BJ (cell line): ENCODE data around the gene NBPF3. TPM values are rescaled to one million over a fixed set of nuclear protein-coding genes. Genes with fewer than 3 reads are reported as not detected.

ENCODE experiments used
- CTCF ChIA-PET: fragments of 350-600 bp; formaldehyde crosslinking; extraction: SDS; loops from one replicate; lab custom pipeline; 2021; ENCODE audit warnings: antibody characterized with exemption, inconsistent platforms; lab: Yijun Ruan, JAX
- POLR2A ChIA-PET: fragments of 300-600 bp; sonication (Branson Sonifier 250); formaldehyde crosslinking; extraction: SDS; loops from one replicate; lab custom pipeline; 2021; ENCODE audit warnings: antibody characterized with exemption; lab: Charles Lee
- DNase-seq: peaks from one replicate; pipeline ENCODE4 v3.0.0-alpha.2; 2011; ENCODE audit warnings: low read depth
- H3K27me3 ChIP-seq: 2 replicates; pipeline ENCODE4 v1.6.0; 2011; ENCODE audit warnings: low read length; ENCODE audit not compliant: control insufficient read depth, insufficient read depth
- H3K36me3 ChIP-seq: 2 replicates; pipeline ENCODE4 v1.5.1; 2011; ENCODE audit warnings: low read length; ENCODE audit not compliant: control insufficient read depth, insufficient read depth
- H3K4me3 ChIP-seq: 2 replicates; pipeline ENCODE4 v1.5.1; 2011; ENCODE audit warnings: low read depth, mild to moderate bottlenecking, control low read depth, low read length
- polyA plus RNA-seq: library from polyadenylated mRNA; depleted of rRNA; stranded (reverse); fragments of >200 nt; gene quantifications from 2 replicates; pipeline ENCODE4 v1.2.3, GENCODE V29; 2011
- TF ChIP-seq, protein P1 (sequence below): IDR thresholded peaks from 2 replicates; pipeline ENCODE4 v1.5.1; 2011; ENCODE audit warnings: low read depth, mild to moderate bottlenecking, control low read depth, inconsistent platforms, low read length, moderate library complexity; ENCODE audit not compliant: insufficient read depth

NBPF3 gene
- polyA plus RNA-seq, 1 experiment: 17.8 TPM

DNA sequence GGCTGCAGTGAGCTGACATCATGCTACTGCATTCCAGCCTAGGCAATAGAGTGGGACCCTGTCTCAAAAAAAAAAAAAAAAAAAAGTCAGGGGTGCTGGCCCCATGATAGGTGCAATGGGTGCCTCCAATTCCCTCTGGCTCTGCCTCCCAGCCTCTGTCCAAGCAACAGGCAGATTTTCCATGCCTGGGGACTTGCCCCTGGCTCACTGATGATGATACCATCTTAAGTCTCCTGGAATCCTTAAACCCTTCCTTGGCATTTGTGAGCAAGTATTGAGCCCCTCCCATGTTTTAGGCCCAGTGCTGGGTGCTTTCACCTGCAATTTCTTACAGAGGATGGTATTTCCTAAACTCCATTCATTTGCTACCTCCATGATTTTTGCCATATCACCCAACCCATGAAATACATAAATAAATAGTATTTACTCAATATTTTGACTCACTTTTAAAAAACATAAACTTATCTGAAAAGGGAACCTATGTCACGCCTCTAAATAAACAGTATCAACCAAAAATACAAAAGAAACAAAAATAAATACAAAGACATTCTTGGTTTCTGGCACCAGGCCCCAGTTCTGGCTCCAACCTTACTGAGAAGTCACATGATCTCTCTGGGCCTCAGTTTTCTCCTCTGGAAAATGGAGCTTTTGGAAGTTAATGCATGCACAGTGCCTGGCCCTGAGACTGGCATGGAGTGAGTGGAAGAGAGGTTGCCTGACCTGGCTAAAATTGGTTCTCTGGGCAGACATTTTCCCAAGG is 67.8 kb downstream of the NBPF3 start:
- peaks cover 23% of the 10 kb centered on the region for H3K27me3 ChIP-seq
- no peak for DNase-seq
- H3K36me3 ChIP-seq: no peaks in the 10 kb centered on the region
- H3K4me3 ChIP-seq: no peak overlapping the region
- TF ChIP-seq, protein P1, sequence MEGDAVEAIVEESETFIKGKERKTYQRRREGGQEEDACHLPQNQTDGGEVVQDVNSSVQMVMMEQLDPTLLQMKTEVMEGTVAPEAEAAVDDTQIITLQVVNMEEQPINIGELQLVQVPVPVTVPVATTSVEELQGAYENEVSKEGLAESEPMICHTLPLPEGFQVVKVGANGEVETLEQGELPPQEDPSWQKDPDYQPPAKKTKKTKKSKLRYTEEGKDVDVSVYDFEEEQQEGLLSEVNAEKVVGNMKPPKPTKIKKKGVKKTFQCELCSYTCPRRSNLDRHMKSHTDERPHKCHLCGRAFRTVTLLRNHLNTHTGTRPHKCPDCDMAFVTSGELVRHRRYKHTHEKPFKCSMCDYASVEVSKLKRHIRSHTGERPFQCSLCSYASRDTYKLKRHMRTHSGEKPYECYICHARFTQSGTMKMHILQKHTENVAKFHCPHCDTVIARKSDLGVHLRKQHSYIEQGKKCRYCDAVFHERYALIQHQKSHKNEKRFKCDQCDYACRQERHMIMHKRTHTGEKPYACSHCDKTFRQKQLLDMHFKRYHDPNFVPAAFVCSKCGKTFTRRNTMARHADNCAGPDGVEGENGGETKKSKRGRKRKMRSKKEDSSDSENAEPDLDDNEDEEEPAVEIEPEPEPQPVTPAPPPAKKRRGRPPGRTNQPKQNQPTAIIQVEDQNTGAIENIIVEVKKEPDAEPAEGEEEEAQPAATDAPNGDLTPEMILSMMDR: no peak
- POLR2A ChIA-PET: no interaction called here
- CTCF ChIA-PET: interaction anchor here (0.6 to 7.7 kb wide), 12 partner anchors 9 to 1967 kb away, joined by 3 to 69 read pairs (median 4); no protein-coding TSS in a partner anchor

DNA sequence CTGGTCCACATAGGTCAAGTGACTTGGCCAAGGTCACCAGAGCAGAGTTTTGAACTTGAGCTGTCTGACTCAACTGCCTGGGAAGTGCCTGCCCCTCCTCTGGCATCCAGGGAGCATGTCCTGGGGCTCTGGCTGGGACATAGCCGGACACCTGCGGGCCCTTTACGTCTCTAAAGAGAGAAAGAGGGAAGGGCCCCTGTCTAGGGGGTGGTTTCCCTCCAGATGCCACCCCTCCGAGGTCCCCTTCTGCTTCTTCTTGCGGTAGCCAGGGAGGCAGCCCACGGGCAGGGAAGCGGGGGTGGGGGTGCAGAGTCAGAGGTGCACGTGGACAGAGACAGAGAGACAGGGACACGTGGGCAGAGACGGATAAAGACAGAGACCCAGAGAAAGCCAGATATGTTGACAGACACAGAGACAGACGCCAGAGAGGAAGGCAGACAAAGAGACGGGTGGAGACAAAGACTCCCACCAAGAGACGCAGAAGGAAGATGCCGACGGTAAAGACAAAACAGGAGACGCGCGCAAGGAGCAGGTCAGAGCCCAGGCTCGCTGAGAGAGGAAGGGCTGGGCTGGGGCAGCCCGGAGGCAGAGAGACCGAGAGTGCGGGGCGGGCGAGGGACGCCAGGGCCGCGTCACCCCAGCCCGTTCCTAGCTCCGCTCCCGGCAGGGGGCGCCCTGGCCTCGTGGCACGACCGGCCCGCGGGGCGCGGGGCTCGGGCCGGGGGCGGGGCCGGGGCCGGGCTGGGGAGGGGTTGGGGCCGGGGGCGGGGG is 68.8 kb downstream of the NBPF3 start:
- POLR2A ChIA-PET: no interaction called here
- CTCF ChIA-PET: interaction anchor here (0.6 to 7.7 kb wide), 15 partner anchors 8 to 938 kb away, joined by 3 to 69 read pairs (median 6); no protein-coding TSS in a partner anchor
- Histone ChIP-seq H3K36me3 (no peaks in the 10 kb centered on the region), H3K4me3 (peak overlapping the region; percentile 25), H3K27me3 (peaks cover 22% of the 10 kb centered on the region)
- TF ChIP-seq, protein P1: peak; percentile 57
- no peak for DNase-seq

DNA sequence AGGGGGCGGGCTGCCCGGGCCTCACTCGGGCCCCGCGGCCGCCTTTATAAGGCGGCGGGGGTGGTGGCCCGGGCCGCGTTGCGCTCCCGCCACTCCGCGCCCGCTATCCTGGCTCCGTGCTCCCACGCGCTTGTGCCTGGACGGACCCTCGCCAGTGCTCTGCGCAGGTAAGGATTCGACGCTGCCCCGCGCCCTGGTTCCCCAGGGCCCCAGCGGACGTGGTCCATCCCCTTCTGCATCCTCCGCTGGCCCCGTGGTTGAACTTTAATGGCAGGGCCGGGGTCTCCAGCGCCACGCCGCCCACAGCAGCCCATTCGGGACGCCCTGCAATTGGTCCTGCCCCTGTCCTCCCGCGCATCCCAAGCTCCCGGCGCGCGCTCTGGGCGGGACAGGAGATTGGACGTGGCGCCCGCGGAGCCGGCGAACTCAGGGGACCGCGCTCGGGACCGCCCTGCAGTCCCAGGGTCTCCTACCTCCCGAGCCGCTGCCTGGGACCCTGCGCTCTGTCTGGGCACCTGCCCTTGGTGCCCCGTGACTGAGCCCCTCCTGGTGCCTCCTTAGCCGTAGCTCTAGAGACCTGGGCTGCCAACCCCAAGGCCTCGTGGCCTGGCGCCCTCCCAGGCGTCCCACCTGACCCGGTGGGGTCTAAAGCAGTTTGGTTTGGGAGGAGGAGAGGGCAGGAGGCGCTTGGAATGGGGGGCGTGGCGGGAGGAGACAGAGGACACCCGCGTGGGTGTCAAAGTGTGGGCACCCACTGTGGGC is 69.6 kb downstream of the NBPF3 start, which contains the start of gene ALPL:
Gene ALPL, plus strand, starts transcription at position 73 of the 762 bp plus-strand sequence. CDS start 44,659 bp downstream, outside the sequence.
- Histone ChIP-seq H3K4me3 (peak within 1 kb of the TSS; percentile 25), H3K36me3 (no peaks in the 10 kb centered on the region), H3K27me3 (peaks cover 18% of the 10 kb centered on the region)
- TF ChIP-seq, protein P1: no peak
- no peak for DNase-seq
- POLR2A ChIA-PET: no interaction called here
- CTCF ChIA-PET: interaction anchor here (0.6 to 7.7 kb wide), 17 partner anchors 9 to 939 kb away, joined by 3 to 69 read pairs (median 7); no protein-coding TSS in a partner anchor

DNA sequence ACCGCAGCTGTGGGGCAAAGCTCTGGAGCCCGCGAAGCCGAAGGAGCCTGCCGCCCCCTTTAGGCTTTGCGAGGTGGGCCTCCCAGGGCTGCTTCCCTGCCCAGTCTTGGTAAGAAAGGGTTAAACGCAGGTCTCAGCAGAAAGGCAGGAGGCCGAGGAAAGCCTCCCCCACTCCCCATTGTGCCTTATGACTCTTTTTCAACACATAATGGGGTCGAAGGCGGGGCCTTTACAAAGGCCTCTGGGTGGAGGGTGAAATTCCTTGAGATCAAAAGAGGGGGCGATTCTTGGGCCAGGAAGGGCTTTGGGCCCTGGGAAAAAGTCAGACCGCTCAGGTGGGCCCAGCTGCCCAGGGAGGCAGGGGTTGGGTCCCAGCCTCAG is 70.2 kb downstream of the NBPF3 start:
- no peak for DNase-seq
- Histone ChIP-seq H3K4me3 (no peak overlapping the region), H3K36me3 (no peaks in the 10 kb centered on the region), H3K27me3 (peaks cover 18% of the 10 kb centered on the region)
- POLR2A ChIA-PET: no interaction called here
- TF ChIP-seq, protein P1: no peak
- CTCF ChIA-PET: interaction anchor here (0.6 to 7.7 kb wide), 14 partner anchors 8 to 140 kb away, joined by 3 to 69 read pairs (median 6); no protein-coding TSS in a partner anchor
